Ovary (tissue), 3 donors: ENCODE measurements around the gene FAM8A1.

Experiments
- POLR2A ChIP-seq: fragments of 450-650 bp; IDR thresholded peaks from one replicate; pipeline ENCODE4 v1.6.1; 2017; ENCODE audit warnings: antibody characterized with exemption, mild to moderate bottlenecking, moderate library complexity
- TF ChIP-seq, protein P1 (sequence below), 3 donors: fragments of 450-650 bp in 2 of 3; fragments of 200-600 bp in 1 of 3; IDR thresholded peaks; one replicate each; pipeline versions ENCODE4 v1.5.1 to v1.8.0; 2016 to 2022; ENCODE audit warnings: antibody characterized with exemption in 3 of 3, mild to moderate bottlenecking in 1 of 3
- donor health status: DM: no; HTN: no; CAD: no.

DNA sequence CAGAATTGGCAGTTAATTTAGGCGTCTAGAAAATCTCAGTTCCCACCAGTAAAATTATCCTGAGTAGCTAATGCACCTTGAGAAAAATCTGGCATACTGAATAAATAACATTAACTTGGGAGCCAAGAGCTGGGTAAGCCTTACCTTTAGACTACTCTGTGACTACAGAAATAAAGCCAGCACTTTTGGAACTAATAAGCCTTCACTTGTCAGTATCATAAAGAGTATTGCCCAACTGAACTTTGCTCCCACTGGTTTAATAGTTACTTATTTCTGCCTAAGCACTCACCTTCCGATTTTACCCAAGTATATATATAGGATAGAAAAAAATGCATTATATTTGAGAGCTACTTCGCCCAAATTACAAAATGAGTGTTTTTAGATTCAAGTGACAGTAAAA, 10.7 kb downstream of the FAM8A1 start:
- TF ChIP-seq, protein P1, sequence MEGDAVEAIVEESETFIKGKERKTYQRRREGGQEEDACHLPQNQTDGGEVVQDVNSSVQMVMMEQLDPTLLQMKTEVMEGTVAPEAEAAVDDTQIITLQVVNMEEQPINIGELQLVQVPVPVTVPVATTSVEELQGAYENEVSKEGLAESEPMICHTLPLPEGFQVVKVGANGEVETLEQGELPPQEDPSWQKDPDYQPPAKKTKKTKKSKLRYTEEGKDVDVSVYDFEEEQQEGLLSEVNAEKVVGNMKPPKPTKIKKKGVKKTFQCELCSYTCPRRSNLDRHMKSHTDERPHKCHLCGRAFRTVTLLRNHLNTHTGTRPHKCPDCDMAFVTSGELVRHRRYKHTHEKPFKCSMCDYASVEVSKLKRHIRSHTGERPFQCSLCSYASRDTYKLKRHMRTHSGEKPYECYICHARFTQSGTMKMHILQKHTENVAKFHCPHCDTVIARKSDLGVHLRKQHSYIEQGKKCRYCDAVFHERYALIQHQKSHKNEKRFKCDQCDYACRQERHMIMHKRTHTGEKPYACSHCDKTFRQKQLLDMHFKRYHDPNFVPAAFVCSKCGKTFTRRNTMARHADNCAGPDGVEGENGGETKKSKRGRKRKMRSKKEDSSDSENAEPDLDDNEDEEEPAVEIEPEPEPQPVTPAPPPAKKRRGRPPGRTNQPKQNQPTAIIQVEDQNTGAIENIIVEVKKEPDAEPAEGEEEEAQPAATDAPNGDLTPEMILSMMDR (IDR thresholded peaks at IDR 0.05), result no peak
- no peak for TF ChIP-seq POLR2A
